ENCODE measurements around the gene RCAN1.

Gene RCAN1

DNA sequence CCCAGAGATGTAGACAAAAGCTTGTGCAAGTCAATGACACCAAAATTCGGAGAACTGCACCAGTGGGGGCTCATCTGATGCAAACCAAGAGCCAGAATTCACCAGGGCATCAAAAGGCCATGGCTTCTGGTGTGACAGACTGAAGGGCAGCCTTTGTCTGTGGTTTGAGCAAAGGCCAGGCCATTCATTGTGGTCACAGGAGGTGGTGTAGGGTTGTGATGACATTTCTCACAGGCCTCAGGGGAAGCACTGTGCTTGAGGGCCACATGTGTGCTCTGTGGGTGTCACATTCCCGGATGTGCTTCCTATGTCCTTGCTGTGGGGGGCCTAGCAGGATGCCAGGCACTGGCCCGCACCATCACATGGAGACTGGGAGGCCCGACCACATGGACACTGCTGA lies 80.4 kb downstream of the RCAN1 start:
- H3K27ac ChIP-seq (ENCODE audit: low read depth, low read length), result no peak overlapping the region

GRCh38 chr21:34533938-34534337 lies 81.0 kb downstream of the RCAN1 start:
- Histone ChIP-seq H3F3A (ENCODE audit: control insufficient read depth, insufficient read depth) (no peaks in the 10 kb centered on the region), H3K4me2 (ENCODE audit: low read length) (no peak overlapping the region), H3K27me3 (ENCODE audit: control insufficient read depth, low read length) (peaks cover 13% of the 10 kb centered on the region), H3K27ac (ENCODE audit: low read depth, low read length) (no peak overlapping the region), H3K79me2 (ENCODE audit: control insufficient read depth, low read length) (no peaks in the 10 kb centered on the region), H3K4me3 (ENCODE audit: low read length) (no peak overlapping the region), H3K9me3 (ENCODE audit: control insufficient read depth, insufficient read depth, low read length) (no peaks in the 10 kb centered on the region), H3K9me2 (replicated peaks; ENCODE audit: control insufficient read depth, low read length) (no peaks in the 10 kb centered on the region), H4K20me1 (ENCODE audit: control insufficient read depth, insufficient read depth, low read depth, low read length) (no peaks in the 10 kb centered on the region), H3K36me3 (ENCODE audit: control insufficient read depth, low read length) (no peaks in the 10 kb centered on the region), H3K4me1 (ENCODE audit: control insufficient read depth, low read length) (no peaks in the 10 kb centered on the region)
- no peak for TF ChIP-seq EZH2phosphoT487 (IDR thresholded peaks at IDR 0.05; ENCODE audit: borderline replicate concordance, low read length)
- TF ChIP-seq, protein P1, sequence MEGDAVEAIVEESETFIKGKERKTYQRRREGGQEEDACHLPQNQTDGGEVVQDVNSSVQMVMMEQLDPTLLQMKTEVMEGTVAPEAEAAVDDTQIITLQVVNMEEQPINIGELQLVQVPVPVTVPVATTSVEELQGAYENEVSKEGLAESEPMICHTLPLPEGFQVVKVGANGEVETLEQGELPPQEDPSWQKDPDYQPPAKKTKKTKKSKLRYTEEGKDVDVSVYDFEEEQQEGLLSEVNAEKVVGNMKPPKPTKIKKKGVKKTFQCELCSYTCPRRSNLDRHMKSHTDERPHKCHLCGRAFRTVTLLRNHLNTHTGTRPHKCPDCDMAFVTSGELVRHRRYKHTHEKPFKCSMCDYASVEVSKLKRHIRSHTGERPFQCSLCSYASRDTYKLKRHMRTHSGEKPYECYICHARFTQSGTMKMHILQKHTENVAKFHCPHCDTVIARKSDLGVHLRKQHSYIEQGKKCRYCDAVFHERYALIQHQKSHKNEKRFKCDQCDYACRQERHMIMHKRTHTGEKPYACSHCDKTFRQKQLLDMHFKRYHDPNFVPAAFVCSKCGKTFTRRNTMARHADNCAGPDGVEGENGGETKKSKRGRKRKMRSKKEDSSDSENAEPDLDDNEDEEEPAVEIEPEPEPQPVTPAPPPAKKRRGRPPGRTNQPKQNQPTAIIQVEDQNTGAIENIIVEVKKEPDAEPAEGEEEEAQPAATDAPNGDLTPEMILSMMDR (IDR thresholded peaks at IDR 0.05; ENCODE audit: low read depth, low read length, poor library complexity, severe bottlenecking), result no peak

More for the DNA sequence above, 80.4 kb downstream of the RCAN1 start:
- Histone ChIP-seq H3K9me3 (ENCODE audit: control insufficient read depth, insufficient read depth, low read length) (no peaks in the 10 kb centered on the region), H3K79me2 (ENCODE audit: control insufficient read depth, low read length) (no peaks in the 10 kb centered on the region), H3K4me1 (ENCODE audit: control insufficient read depth, low read length) (no peaks in the 10 kb centered on the region), H3F3A (ENCODE audit: control insufficient read depth, insufficient read depth) (no peaks in the 10 kb centered on the region), H3K4me2 (ENCODE audit: low read length) (no peak overlapping the region), H3K27me3 (ENCODE audit: control insufficient read depth, low read length) (peaks cover 7% of the 10 kb centered on the region), H3K9me2 (replicated peaks; ENCODE audit: control insufficient read depth, low read length) (no peaks in the 10 kb centered on the region), H3K4me3 (ENCODE audit: low read length) (no peak overlapping the region), H3K36me3 (ENCODE audit: control insufficient read depth, low read length) (no peaks in the 10 kb centered on the region), H4K20me1 (ENCODE audit: control insufficient read depth, insufficient read depth, low read depth, low read length) (no peaks in the 10 kb centered on the region)
- TF ChIP-seq, protein P1 (IDR thresholded peaks at IDR 0.05; ENCODE audit: low read depth, low read length, poor library complexity, severe bottlenecking), result no peak
- TF ChIP-seq EZH2phosphoT487 (IDR thresholded peaks at IDR 0.05; ENCODE audit: borderline replicate concordance, low read length), result no peak

- Histone ChIP-seq H3K4me3 (ENCODE audit: low read length) (no peak overlapping the region), H3K4me1 (ENCODE audit: control insufficient read depth, low read length) (no peaks in the 10 kb centered on the region), H3K9me2 (replicated peaks; ENCODE audit: control insufficient read depth, low read length) (no peaks in the 10 kb centered on the region), H3K36me3 (ENCODE audit: control insufficient read depth, low read length) (no peaks in the 10 kb centered on the region), H3K79me2 (ENCODE audit: control insufficient read depth, low read length) (no peaks in the 10 kb centered on the region), H3K27me3 (ENCODE audit: control insufficient read depth, low read length) (peaks cover 13% of the 10 kb centered on the region), H3F3A (ENCODE audit: control insufficient read depth, insufficient read depth) (no peaks in the 10 kb centered on the region), H3K4me2 (ENCODE audit: low read length) (no peak overlapping the region), H3K27ac (ENCODE audit: low read depth, low read length) (no peak overlapping the region), H4K20me1 (ENCODE audit: control insufficient read depth, insufficient read depth, low read depth, low read length) (no peaks in the 10 kb centered on the region), H3K9me3 (ENCODE audit: control insufficient read depth, insufficient read depth, low read length) (no peaks in the 10 kb centered on the region)
- TF ChIP-seq, protein P1 (IDR thresholded peaks at IDR 0.05; ENCODE audit: low read depth, low read length, poor library complexity, severe bottlenecking), result no peak
- no peak for TF ChIP-seq EZH2phosphoT487 (IDR thresholded peaks at IDR 0.05; ENCODE audit: borderline replicate concordance, low read length)
These were observed 83.5 kb downstream of the RCAN1 start for GRCh38 chr21:34531399-34531798.
